ENCODE results near the gene AQP12B. TPM values are rescaled to one million over a fixed set of nuclear protein-coding genes. Genes with fewer than 3 reads are reported as not detected.
"Not testable (repeated sequence)": the region's sequence is repeated elsewhere in the genome, so short reads cannot be mapped to it uniquely, and the experiment has no call there.

Gene AQP12B
- total and polyA plus RNA-seq, 9 donors = 0.18 to 0.36 TPM; not detected in 7

- no peak for TF ChIP-seq POLR2A (IDR thresholded peaks at IDR 0.05)
- no peak for TF ChIP-seq CTCF (IDR thresholded peaks at IDR 0.05)
- no peak for TF ChIP-seq EP300 (IDR thresholded peaks at IDR 0.05)
- DNase-seq = no peak
- H3K9me3 ChIP-seq = no peaks in the 10 kb centered on the region
- H3K4me3 ChIP-seq = no peak overlapping the region
- intact Hi-C loops (cut with DNase I) = no loop called here
- no peaks in the 10 kb centered on the region for H3K36me3 ChIP-seq
- H3K27ac ChIP-seq = no peak overlapping the region
- no peaks in the 10 kb centered on the region for H3K27me3 ChIP-seq
- no peaks in the 10 kb centered on the region for H3K4me1 ChIP-seq (ENCODE audit: insufficient read depth)
- 78 to 84% (median 83%) methylated on average over 9 of the region's 9 CpGs for WGBS, 3 donors
Measured at GRCh38 chr2:240702640-240703011, 19.9 kb upstream of the AQP12B start.

GRCh38 chr2:240701736-240702639 lies 19.3 kb upstream of the AQP12B start:
- H3K4me3 ChIP-seq = no peak overlapping the region
- DNase-seq = peak in 1 of 5 donors; percentile 27
- WGBS, 3 donors = 88 to 91% (median 89%) methylated on average over 29 to 30 of the region's 30 CpGs
- H3K27ac ChIP-seq = no peak overlapping the region
- no peaks in the 10 kb centered on the region for H3K27me3 ChIP-seq
- H3K4me1 ChIP-seq (ENCODE audit: insufficient read depth) = no peaks in the 10 kb centered on the region
- no peaks in the 10 kb centered on the region for H3K36me3 ChIP-seq
- no peak for TF ChIP-seq CTCF (IDR thresholded peaks at IDR 0.05)
- TF ChIP-seq POLR2A (IDR thresholded peaks at IDR 0.05) = no peak
- TF ChIP-seq EP300 (IDR thresholded peaks at IDR 0.05) = no peak
- H3K9me3 ChIP-seq = no peaks in the 10 kb centered on the region
- intact Hi-C loops (cut with DNase I) = no loop called here

- Histone ChIP-seq H3K36me3 (no peaks in the 10 kb centered on the region), H3K27me3 (no peaks in the 10 kb centered on the region), H3K4me3 (no peak overlapping the region), H3K27ac (no peak overlapping the region), H3K4me1 (ENCODE audit: insufficient read depth) (no peaks in the 10 kb centered on the region), H3K9me3 (no peaks in the 10 kb centered on the region)
- 85 to 94% (median 86%) methylated on average over 55 to 67 of the region's 67 CpGs for WGBS, 3 donors
- DNase-seq = peak in 2 of 5 donors; percentile 15 to 29
- no peak for TF ChIP-seq EP300 (IDR thresholded peaks at IDR 0.05)
- no peak for TF ChIP-seq CTCF (IDR thresholded peaks at IDR 0.05)
- no peak for TF ChIP-seq POLR2A (IDR thresholded peaks at IDR 0.05)
- intact Hi-C loops (cut with DNase I) = no loop called here
Measured at GRCh38 chr2:240701091-240701735, 18.5 kb upstream of the AQP12B start.

GRCh38 chr2:240700616-240701015 lies 17.9 kb upstream of the AQP12B start:
- H3K36me3 ChIP-seq; intact Hi-C loops (cut with DNase I); H3K27ac ChIP-seq; H3K27me3 ChIP-seq; H3K9me3 ChIP-seq; H3K4me3 ChIP-seq; DNase-seq; H3K4me1 ChIP-seq (ENCODE audit: insufficient read depth): not testable (repeated sequence)
- WGBS, 3 donors = 75 to 85% (median 81%) methylated on average over 18 to 21 of the region's 21 CpGs

- H3K27me3 ChIP-seq; H3K4me3 ChIP-seq; H3K4me1 ChIP-seq (ENCODE audit: insufficient read depth); H3K36me3 ChIP-seq; intact Hi-C loops (cut with DNase I); H3K27ac ChIP-seq; H3K9me3 ChIP-seq: not testable (repeated sequence)
- WGBS, 3 donors = 11 to 24% (median 15%) methylated on average over 4 to 8 of the region's 8 CpGs
- DNase-seq = peak in 1 of 5 donors; percentile 30
Measured at GRCh38 chr2:240699835-240700234, 17.1 kb upstream of the AQP12B start.

GRCh38 chr2:240698852-240699561 lies 16.3 kb upstream of the AQP12B start:
- H3K27ac ChIP-seq; intact Hi-C loops (cut with DNase I); H3K36me3 ChIP-seq; H3K4me3 ChIP-seq; H3K4me1 ChIP-seq (ENCODE audit: insufficient read depth); H3K9me3 ChIP-seq; H3K27me3 ChIP-seq: not testable (repeated sequence)
- WGBS, 3 donors = 53 to 61% (median 56%) methylated on average over 5 to 7 of the region's 33 CpGs
- DNase-seq = peak in 1 of 5 donors; percentile 31

- H3K27me3 ChIP-seq; H3K9me3 ChIP-seq; H3K4me3 ChIP-seq; H3K27ac ChIP-seq; H3K36me3 ChIP-seq; DNase-seq; intact Hi-C loops (cut with DNase I); H3K4me1 ChIP-seq (ENCODE audit: insufficient read depth): not testable (repeated sequence)
- WGBS, 3 donors = 75% methylated on average over 5 of the region's 13 CpGs; no CpG with 5 or more reads in 2 of the 3 donors
Measured at GRCh38 chr2:240696469-240696868, 13.8 kb upstream of the AQP12B start.

GRCh38 chr2:240695593-240695992 lies 12.9 kb upstream of the AQP12B start:
- H3K27me3 ChIP-seq; H3K27ac ChIP-seq; H3K4me3 ChIP-seq; intact Hi-C loops (cut with DNase I); H3K9me3 ChIP-seq; H3K4me1 ChIP-seq (ENCODE audit: insufficient read depth); H3K36me3 ChIP-seq; DNase-seq: not testable (repeated sequence)
- no CpG with 5 or more reads among the region's 19 CpGs for WGBS, 3 donors

Data from ovary (tissue), 9 donors.